T-helper 2 cell (primary cell): ENCODE data around the gene MS4A6E.
"Not testable (repeated sequence)": the region's sequence is repeated elsewhere in the genome, so short reads cannot be mapped to it uniquely, and the experiment has no call there.

Experiments
- DNase-seq, 5 experiments: peaks; one replicate each; pipeline versions ENCODE4 v3.0.0 to v3.0.0-alpha.2; 2012 to 2022

MS4A6E gene

GRCh38 chr11:60336767-60337391, 9.8 kb downstream of the MS4A6E start:
- no peak for DNase-seq

- peak in 1 of 5 experiments; percentile 32 for DNase-seq
Measured at GRCh38 chr11:60338053-60338452, 11.0 kb downstream of the MS4A6E start.

- DNase-seq = no peak
Measured at GRCh38 chr11:60339356-60339755, 12.3 kb downstream of the MS4A6E start.

GRCh38 chr11:60343094-60343704, 16.1 kb downstream of the MS4A6E start:
- DNase-seq = peak in 1 of 5 experiments; percentile 22

- no peak for DNase-seq
Measured at GRCh38 chr11:60344146-60344545, 17.1 kb downstream of the MS4A6E start.

- DNase-seq = peak in 1 of 5 experiments; percentile 19
Measured at GRCh38 chr11:60345489-60345888, 18.4 kb downstream of the MS4A6E start.

- no peak for DNase-seq
Measured at GRCh38 chr11:60347084-60347797, 20.2 kb downstream of the MS4A6E start.

- DNase-seq = no peak
Measured at GRCh38 chr11:60348116-60348515, 21.1 kb downstream of the MS4A6E start.

- no peak for DNase-seq
Measured at GRCh38 chr11:60349990-60350389, 22.9 kb downstream of the MS4A6E start.

GRCh38 chr11:60357771-60358170, 30.7 kb downstream of the MS4A6E start:
- DNase-seq = no peak

- no peak for DNase-seq
Measured at GRCh38 chr11:60360621-60361020, 33.6 kb downstream of the MS4A6E start.

GRCh38 chr11:60362241-60362640, 35.2 kb downstream of the MS4A6E start:
- no peak for DNase-seq

GRCh38 chr11:60363542-60364470, 36.8 kb downstream of the MS4A6E start:
- DNase-seq = peak in 4 of 5 experiments; percentile 3 to 54 (median 32)

- DNase-seq = not testable (repeated sequence)
Measured at GRCh38 chr11:60366262-60366904, 39.3 kb downstream of the MS4A6E start.

- DNase-seq = no peak
Measured at GRCh38 chr11:60367009-60367408, 40.0 kb downstream of the MS4A6E start.

- no peak for DNase-seq
Measured at GRCh38 chr11:60367896-60368295, 40.8 kb downstream of the MS4A6E start.

- DNase-seq = no peak
Measured at GRCh38 chr11:60370252-60370810, 43.3 kb downstream of the MS4A6E start.

GRCh38 chr11:60370811-60371298, 43.8 kb downstream of the MS4A6E start:
- no peak for DNase-seq

- DNase-seq = no peak
Measured at GRCh38 chr11:60371386-60371785, 44.3 kb downstream of the MS4A6E start.

- DNase-seq = no peak
Measured at GRCh38 chr11:60371854-60372253, 44.8 kb downstream of the MS4A6E start.

- no peak for DNase-seq
Measured at GRCh38 chr11:60372767-60373166, 45.7 kb downstream of the MS4A6E start.

GRCh38 chr11:60375316-60375715, 48.3 kb downstream of the MS4A6E start:
- no peak for DNase-seq
